Measurements from ENCODE around the gene TCERG1L.
"Not testable (repeated sequence)": the region's sequence is repeated elsewhere in the genome, so short reads cannot be mapped to it uniquely, and the experiment has no call there.

The TCERG1L gene

DNA sequence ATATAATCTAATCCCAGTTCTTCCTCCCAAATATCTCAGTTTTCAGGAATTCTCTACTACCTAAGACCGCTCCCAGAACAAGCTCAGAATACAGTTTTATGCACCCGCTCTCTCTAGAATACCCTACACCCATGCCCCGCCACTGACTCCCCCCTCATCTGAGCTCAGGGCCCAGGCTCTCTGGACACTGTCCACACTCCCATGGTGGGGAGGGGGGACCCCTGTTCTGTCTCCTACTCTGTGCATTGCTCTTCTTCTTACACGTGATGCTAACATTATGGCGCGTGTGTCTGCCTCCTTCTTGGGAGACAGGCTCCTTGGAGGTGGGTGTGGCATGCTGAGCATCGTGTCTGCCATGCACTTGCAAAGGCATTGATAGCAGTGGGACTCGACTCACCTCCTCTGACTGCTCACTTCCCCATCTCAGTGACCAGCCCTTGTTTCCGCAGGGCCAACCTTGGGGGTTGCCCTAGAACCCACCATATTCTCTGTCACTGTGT is 127.9 kb downstream of the TCERG1L start:
- H3K4me3 ChIP-seq (ENCODE audit: low read length), result no peak overlapping the region
- no peak for TF ChIP-seq ZNF274 (IDR thresholded peaks at IDR 0.05; ENCODE audit: low read depth, low read length)

DNA sequence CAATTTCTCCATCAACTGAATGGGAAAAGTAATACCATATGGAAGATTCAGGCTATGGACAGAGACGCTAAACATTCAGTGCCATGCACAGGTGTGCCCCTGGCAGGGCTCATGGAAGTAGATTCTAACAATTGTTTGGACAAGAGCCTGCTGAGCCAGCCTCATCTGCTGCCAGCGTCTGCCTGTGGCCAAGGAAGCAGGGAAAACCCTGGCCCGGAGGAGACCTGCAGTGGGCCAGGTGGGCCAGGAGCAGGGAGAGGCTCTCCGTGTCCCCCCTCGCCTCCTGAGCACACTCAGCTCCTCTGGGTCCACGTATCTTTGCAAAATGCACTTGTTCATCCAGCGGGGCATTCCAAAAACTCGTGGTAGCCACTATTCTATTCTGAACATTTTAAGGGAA is 130.1 kb downstream of the TCERG1L start:
- no peak for TF ChIP-seq ZNF274 (IDR thresholded peaks at IDR 0.05; ENCODE audit: low read depth, low read length)
- H3K4me3 ChIP-seq (ENCODE audit: low read length), result no peak overlapping the region

- no peak overlapping the region for H3K4me3 ChIP-seq (ENCODE audit: low read length)
- TF ChIP-seq ZNF274 (IDR thresholded peaks at IDR 0.05; ENCODE audit: low read depth, low read length), result no peak
Observed at GRCh38 chr10:131180740-131181415, 130.6 kb downstream of the TCERG1L start.

GRCh38 chr10:131180086-131180485 is 131.4 kb downstream of the TCERG1L start:
- no peak overlapping the region for H3K4me3 ChIP-seq (ENCODE audit: low read length)
- TF ChIP-seq ZNF274 (IDR thresholded peaks at IDR 0.05; ENCODE audit: low read depth, low read length), result no peak

DNA sequence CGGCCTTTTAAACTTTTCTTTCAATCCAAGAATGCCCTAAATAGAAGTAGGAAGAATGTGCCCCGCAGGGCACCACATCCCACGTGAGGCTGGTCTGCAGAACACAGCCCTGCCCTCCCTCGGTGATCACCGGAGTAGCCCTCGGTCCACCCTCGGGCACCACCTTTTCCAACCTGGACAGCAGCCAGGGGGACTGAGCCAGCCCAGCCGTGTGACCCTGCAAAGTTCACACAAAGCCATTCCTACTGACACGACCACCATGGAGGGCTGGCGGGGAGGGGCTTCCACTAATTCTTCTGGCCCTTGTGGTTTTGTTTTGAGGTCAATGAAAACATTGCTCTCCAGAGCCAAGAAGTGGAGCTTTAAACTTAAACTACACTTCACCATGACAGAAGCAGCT is 132.2 kb downstream of the TCERG1L start:
- H3K4me3 ChIP-seq (ENCODE audit: low read length), result no peak overlapping the region
- no peak for TF ChIP-seq ZNF274 (IDR thresholded peaks at IDR 0.05; ENCODE audit: low read depth, low read length)

GRCh38 chr10:131178521-131179331 is 132.8 kb downstream of the TCERG1L start:
- TF ChIP-seq ZNF274 (IDR thresholded peaks at IDR 0.05; ENCODE audit: low read depth, low read length), result no peak
- no peak overlapping the region for H3K4me3 ChIP-seq (ENCODE audit: low read length)

DNA sequence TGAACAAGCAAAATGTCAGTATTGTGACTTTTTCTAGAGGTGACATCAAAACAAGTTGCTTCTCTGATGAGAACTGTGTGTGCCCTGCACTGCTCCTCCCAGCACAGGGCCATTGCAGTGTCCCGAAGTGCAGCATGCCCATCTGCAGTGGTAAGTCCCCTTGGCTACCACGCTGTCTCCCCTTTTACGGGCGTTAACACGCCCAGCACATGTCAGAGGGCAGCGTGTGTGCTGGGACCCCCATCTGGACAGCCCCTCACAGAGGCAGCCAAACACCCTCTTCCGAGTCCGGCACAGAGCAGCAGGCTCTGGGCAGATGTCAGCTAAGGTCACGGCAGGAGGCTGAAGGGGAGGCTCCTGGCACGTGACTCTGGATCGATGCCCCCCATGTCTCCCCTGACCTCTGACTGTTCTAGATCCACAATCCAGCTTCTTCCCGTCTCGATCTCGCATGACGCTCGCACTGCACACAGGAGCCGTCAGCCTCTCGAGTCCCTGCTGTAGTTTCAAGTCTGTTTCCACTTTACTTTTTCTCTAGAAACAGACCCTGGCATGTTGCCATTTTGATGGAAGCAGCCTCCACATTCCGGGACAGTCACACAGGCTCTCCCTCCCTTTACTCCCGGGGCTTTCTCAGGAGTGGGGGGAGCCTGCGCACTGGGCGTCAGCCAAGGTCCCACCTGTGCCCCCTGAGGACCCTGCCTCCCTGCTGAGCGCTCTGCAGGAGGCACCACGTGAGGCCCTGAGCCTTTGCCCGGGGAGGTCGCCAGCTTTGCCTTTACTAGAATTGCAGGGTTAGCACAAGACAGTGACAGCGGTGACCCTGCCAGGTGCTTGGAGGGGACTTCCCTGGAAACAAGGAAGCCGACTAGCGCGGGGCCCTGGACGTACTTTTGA is 133.8 kb downstream of the TCERG1L start:
- TF ChIP-seq ZNF274 (IDR thresholded peaks at IDR 0.05; ENCODE audit: low read depth, low read length), result no peak

GRCh38 chr10:131176907-131177306 is 134.6 kb downstream of the TCERG1L start:
- no peak for TF ChIP-seq ZNF274 (IDR thresholded peaks at IDR 0.05; ENCODE audit: low read depth, low read length)
- no peak overlapping the region for H3K4me3 ChIP-seq (ENCODE audit: low read length)

More for the DNA sequence above, 133.8 kb downstream of the TCERG1L start:
- H3K4me3 ChIP-seq (ENCODE audit: low read length), result no peak overlapping the region

DNA sequence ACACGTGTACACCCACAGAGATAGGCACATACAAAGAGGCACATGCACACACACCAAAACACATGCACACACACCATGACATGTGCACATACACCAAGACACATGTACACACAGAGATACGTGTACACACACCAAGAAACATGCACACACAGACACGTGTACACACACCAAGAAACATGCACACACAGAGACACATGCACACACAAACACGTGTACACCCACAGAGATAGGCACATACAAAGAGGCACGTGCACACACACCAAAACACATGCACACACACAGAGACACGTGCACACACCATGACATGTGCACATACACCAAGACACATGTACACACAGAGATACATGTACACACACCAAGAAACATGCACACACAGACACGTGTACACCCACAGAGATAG is 135.2 kb downstream of the TCERG1L start:
- H3K4me3 ChIP-seq (ENCODE audit: low read length), result not testable (repeated sequence)

DNA sequence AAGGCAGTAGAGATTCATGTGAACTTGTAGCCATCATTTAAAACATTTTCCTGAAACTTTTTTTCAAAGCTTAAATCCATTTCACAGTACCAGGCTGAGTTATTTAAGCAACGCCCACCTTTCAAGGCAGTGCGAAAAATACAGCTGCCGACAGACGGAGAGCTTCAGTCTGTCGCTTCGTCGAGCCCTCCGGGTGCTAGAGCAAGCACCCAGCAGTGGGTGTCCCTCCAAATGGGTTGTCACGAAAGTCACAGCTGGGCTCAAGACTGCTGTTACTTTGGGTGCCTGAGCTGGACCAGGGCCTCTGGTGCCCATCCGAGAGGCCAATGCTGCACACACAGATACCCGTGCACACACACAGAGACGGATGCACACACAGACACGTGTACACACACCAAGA is 135.6 kb downstream of the TCERG1L start:
- no peak for TF ChIP-seq ZNF274 (IDR thresholded peaks at IDR 0.05; ENCODE audit: low read depth, low read length)
- no peak overlapping the region for H3K4me3 ChIP-seq (ENCODE audit: low read length)

DNA sequence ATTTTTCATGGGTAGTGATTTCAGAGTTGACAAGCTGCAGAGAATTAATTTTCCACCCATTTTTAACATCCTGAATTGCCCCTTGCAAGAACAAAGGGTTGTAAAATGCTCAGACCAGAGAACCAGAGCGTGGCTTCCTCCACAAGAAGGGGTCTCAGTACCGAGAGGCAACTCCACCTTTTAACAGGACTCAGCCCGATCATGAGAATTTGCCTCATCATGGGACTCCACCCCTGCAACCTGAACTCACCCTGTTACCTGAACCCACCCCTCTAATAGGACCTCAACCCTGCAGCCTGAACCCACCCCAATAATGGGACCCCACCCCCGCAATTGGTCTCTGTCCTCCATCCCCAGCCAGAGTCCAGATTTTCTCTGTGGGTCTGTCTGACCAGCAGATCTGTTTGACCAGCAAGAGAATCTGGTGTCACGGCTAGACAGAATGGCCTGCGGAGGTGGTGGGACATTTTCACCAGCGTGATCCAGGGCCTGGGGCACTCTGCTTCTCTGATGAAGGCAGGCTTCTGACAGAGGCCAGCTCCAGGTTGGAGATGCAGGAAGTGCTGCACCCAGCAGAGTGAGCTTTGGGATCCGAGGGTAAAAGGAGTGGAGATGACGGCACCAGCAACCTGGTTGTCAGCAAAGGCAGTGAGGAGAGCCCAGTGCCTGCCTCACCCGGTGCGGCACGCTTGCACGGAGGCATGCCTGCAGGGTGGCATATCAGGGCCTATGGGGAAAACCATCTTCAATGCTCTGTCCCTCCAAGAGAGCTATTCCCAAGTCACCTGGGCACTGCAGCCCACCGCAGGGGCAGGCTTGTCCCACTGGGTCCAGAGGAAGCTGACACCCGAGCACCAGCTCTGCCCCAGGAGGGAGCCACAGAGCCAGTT is 136.6 kb downstream of the TCERG1L start:
- no peak for TF ChIP-seq ZNF274 (IDR thresholded peaks at IDR 0.05; ENCODE audit: low read depth, low read length)
- H3K4me3 ChIP-seq (ENCODE audit: low read length), result no peak overlapping the region

DNA sequence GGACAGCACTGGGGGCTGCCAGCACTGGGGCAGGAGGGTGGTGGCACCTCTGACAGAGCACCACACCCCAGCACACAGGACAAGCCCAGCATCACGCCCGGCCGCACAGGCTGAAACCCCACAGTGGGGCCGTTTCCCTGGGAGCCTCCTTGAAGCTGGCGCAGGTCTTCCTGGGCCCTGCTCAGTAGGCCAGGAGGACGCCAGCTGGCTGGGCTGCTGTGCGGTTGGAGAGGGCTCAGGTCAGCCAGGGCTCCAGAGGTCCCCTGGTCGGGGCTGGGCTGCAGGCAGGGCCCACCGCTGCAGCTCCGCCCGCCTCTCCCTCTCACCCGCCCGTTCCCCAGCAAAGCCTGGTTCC is 137.3 kb downstream of the TCERG1L start:
- no peak for TF ChIP-seq ZNF274 (IDR thresholded peaks at IDR 0.05; ENCODE audit: low read depth, low read length)
- H3K4me3 ChIP-seq (ENCODE audit: low read length), result no peak overlapping the region

DNA sequence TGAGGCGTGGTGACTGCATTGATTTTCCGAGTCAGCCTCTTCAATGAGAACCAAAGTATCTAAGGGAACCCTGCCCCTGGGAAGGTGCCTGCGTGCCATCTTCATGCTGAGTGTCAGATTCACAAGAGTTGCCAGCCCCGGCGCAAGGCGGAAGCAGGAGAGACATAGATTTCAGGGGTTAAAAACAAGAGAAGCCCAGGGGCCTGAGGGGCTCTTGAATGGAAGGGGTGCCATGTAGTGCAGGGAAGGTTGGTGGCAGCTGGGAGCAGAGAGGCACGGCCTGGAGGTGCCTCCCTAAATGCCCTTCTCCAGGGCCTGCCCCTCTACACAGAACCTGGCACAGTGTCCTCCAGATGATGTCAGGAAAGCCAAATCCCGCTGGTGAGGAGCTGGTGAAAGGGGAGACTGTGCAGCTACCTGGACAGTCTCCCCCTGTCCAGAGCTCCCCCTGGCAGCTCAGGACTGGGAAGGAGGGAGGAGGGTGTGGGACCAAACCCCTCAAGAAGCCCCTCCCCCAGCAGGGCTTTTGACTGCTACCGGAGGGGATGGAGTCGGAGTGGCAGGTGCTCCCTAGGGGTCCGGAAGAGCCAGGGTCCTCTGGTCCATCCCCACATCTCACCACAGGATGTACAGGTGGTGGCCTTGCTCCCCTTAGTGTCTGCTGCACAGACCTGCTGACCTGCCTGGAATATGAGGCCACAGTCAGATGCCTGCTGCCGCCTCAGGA is 137.9 kb downstream of the TCERG1L start:
- H3K4me3 ChIP-seq (ENCODE audit: low read length), result no peak overlapping the region
- no peak for TF ChIP-seq ZNF274 (IDR thresholded peaks at IDR 0.05; ENCODE audit: low read depth, low read length)

Measured in GM08714 (cell line).